Measurements from ENCODE around the gene URAD.
A peak's percentile ranks its signal among the peaks of the same experiment; 100 is the strongest.

The URAD gene

DNA sequence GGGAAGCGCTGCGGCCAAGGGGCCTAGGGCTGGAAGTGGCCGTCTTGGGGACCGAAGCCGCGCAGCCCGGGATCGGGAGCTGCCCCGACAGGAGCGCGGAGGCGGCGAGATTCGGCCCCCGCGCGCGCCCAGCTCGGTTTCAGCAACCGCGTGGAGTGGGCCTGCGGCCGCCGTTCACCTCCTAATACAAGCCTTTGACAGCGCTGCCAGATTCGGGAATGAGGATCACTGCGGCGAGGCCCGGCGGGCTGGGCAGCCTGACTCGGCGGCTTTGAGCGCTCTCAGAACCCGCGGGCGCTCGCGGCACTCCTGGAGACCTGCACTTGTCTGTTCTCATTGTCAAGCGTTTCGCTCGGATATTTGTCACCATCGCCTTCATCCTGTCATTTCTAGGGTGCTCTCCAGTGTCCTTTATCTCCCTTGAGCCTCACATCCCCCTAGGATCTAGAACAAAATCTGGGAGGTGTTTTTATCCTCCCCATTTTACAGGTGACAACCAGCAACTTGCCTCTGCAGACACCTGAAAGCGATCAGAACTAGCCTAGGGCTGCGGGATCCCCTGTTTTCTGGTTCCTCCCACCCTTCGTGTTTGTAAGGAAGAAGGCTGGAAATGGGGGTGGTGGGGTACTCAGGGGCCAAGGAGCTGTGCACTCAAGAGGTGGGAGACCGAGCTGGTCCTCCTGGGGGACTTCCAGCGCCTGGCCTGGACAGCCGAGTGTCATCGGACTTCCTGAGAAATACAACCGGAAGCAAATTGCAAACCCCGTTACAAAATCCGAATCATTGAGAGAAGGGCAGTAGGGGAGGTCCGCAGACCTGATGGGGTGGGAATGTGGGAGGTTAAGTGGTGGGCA, 17.9 kb downstream of the URAD start:
- H3K4me3 ChIP-seq (ENCODE audit: low read depth, low read length), result no peak overlapping the region
- TF ChIP-seq MYC (IDR thresholded peaks at IDR 0.05; ENCODE audit: low read depth, low read length), result no peak
- TF ChIP-seq, protein P1, sequence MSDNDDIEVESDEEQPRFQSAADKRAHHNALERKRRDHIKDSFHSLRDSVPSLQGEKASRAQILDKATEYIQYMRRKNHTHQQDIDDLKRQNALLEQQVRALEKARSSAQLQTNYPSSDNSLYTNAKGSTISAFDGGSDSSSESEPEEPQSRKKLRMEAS (IDR thresholded peaks at IDR 0.05; ENCODE audit: low read depth, low read length), result no peak
- TF ChIP-seq, protein P2, sequence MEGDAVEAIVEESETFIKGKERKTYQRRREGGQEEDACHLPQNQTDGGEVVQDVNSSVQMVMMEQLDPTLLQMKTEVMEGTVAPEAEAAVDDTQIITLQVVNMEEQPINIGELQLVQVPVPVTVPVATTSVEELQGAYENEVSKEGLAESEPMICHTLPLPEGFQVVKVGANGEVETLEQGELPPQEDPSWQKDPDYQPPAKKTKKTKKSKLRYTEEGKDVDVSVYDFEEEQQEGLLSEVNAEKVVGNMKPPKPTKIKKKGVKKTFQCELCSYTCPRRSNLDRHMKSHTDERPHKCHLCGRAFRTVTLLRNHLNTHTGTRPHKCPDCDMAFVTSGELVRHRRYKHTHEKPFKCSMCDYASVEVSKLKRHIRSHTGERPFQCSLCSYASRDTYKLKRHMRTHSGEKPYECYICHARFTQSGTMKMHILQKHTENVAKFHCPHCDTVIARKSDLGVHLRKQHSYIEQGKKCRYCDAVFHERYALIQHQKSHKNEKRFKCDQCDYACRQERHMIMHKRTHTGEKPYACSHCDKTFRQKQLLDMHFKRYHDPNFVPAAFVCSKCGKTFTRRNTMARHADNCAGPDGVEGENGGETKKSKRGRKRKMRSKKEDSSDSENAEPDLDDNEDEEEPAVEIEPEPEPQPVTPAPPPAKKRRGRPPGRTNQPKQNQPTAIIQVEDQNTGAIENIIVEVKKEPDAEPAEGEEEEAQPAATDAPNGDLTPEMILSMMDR (IDR thresholded peaks at IDR 0.05; ENCODE audit: low read depth, low read length), result no peak
- no peak for TF ChIP-seq POLR2A (IDR thresholded peaks at IDR 0.05; ENCODE audit: extremely low read depth, insufficient read length)
- no peak for DNase-seq (ENCODE audit: low read depth)

DNA sequence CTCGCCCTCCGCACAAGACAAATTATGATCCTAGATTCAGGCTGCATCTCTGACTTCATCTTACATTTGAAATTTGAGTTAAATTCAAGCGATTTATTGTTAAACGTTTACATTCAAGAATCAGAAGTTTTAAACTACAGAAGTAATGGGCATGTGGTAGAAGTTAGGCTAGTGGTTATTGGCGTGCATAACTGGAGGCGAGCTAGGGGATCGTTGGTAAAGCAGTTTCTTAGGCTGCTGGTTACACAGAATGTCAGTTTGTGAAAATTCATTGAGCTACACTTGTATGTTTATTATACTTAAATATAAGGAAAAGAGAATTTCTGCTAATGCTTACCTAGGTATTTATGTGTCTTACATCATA, 18.6 kb downstream of the URAD start:
- TF ChIP-seq, protein P1 (IDR thresholded peaks at IDR 0.05; ENCODE audit: low read depth, low read length), result no peak
- TF ChIP-seq, protein P2 (IDR thresholded peaks at IDR 0.05; ENCODE audit: low read depth, low read length), result no peak
- TF ChIP-seq POLR2A (IDR thresholded peaks at IDR 0.05; ENCODE audit: extremely low read depth, insufficient read length) (no peak), MYC (IDR thresholded peaks at IDR 0.05; ENCODE audit: low read depth, low read length) (no peak)
- no peak for DNase-seq (ENCODE audit: low read depth)
- H3K4me3 ChIP-seq (ENCODE audit: low read depth, low read length), result no peak overlapping the region

DNA sequence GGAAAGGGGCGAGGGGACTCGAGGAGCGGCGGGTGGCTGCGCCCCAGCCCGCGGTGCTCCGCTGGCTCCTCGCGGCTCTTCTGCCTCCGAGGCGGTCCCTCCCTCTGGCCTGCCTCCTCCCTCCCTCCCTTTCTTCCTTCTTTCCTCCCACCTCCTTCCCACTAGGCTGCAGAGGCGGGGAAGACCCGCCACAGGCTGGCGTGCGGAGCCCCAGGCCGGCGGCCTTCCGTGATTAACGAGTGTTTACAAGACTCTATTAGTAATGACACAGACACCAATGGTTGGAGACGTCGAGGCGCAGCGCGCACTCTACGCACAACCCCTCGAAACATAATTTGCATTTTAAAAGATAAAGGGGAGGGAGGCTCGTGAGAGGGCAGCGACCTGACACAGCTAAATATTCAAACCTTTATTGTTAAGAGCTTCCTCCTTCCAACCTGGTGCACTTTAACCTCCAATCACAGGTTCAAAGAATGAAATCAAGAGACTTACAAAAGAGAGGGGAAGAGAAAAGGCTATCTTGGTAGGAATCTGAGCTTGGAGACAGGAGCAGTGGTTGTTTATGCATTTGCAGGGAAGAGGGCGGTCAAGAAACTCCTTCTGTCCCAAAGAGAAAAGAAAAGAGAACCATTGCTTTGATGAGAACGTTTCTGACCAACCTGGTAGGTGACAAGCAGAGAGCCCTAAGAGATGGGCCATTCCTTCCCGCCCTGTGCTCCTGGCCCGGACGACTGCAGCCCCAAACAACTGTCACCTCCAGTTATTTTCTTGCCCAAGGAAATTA, 19.2 kb downstream of the URAD start, which contains the start of gene CDX2:
TSS of gene CDX2 (minus strand) at position 234 of the 784 bp plus-strand sequence. CDS start 309 bp downstream, outside the sequence.
- peak within 1 kb of the TSS; percentile 48 for H3K4me3 ChIP-seq (ENCODE audit: low read depth, low read length)
- peak; percentile 50 for DNase-seq (ENCODE audit: low read depth)
- TF ChIP-seq, protein P2 (IDR thresholded peaks at IDR 0.05; ENCODE audit: low read depth, low read length), result no peak
- TF ChIP-seq, protein P1 (IDR thresholded peaks at IDR 0.05; ENCODE audit: low read depth, low read length), result no peak
- peak; percentile 40 for TF ChIP-seq POLR2A (IDR thresholded peaks at IDR 0.05; ENCODE audit: extremely low read depth, insufficient read length)

DNA sequence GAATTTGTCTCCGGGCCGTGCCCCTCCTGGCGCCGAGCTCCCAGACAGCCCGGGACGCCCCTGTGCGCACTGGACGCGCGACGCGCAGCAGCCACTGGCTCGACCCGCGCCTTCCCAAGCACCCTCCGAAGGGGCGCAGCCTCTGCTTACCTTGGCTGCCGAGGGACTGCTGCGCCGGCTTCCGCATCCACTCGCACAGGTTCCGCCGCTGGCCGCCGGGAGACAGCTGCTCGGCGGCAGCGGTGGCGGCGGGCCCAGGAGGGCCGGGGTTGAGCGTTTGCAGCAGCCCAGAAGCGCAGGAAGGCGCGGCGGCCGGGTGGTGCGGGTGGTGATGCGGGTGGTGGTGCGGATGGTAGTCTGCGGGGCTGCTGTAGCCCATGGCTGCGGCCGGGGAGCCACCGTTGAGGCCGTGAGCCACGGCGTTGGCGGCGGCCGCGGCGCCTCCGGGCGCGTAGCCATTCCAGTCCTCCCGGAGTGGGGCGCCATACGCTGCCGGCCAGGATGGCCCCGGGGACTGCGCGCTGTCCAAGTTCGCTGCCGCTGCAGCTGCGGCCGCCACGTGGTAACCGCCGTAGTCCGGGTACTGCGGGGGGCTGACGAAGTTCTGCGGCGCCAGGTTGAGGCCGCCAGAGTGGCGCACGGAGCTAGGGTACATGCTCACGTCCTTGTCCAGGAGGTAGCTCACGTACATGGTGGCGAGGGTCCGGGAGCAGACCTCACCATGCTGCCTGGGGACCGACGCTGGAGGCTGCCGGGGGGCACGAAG, 20.0 kb downstream of the URAD start:
- TF ChIP-seq POLR2A (IDR thresholded peaks at IDR 0.05; ENCODE audit: extremely low read depth, insufficient read length) (no peak), MYC (IDR thresholded peaks at IDR 0.05; ENCODE audit: low read depth, low read length) (no peak)
- TF ChIP-seq, protein P2 (IDR thresholded peaks at IDR 0.05; ENCODE audit: low read depth, low read length), result peak; percentile 5
- TF ChIP-seq, protein P1 (IDR thresholded peaks at IDR 0.05; ENCODE audit: low read depth, low read length), result peak; percentile 52
- H3K4me3 ChIP-seq (ENCODE audit: low read depth, low read length), result peak overlapping the region; percentile 48
- peak; percentile 72 for DNase-seq (ENCODE audit: low read depth)

DNA sequence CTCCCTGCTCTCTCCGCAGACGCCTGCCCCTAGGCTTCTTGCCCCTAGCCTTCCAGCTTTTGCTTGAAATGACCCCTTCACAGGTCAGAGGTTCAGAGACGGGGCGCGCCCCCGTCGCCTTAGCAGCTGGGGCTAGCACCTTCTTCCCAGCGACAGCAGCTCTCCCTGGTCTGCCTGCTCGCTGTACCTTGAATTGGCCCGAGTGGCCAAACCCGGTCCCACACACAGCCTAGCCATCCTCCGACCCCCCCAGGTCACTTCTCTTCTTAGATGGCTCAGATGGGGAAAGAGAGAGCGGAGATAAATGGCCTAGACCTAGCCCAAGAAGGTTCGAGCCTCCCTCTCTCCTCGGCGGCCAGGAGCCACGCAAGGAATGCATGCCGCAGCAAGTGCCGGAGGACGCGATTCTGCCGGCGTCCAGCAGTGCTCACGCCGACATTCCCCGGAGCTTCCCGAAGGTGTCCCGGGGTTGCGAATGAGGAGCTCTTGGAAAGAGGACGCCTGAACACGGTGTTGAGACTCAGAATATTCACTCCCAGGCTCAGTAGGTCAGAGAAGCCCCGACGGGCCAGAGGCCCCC, 20.7 kb downstream of the URAD start:
- TF ChIP-seq POLR2A (IDR thresholded peaks at IDR 0.05; ENCODE audit: extremely low read depth, insufficient read length), result no peak
- TF ChIP-seq MYC (IDR thresholded peaks at IDR 0.05; ENCODE audit: low read depth, low read length), result no peak
- TF ChIP-seq, protein P1 (IDR thresholded peaks at IDR 0.05; ENCODE audit: low read depth, low read length), result no peak
- TF ChIP-seq, protein P2 (IDR thresholded peaks at IDR 0.05; ENCODE audit: low read depth, low read length), result no peak
- no peak for DNase-seq (ENCODE audit: low read depth)
- H3K4me3 ChIP-seq (ENCODE audit: low read depth, low read length), result peak overlapping the region; percentile 48

Data from NB4 (cell line).